ENCODE measurements around the gene MFSD8.

The MFSD8 gene

GRCh38 chr4:127888559-127888958 is 76.4 kb downstream of the MFSD8 start:
- TF ChIP-seq CTCF (conservative IDR thresholded peaks at IDR 0.05) (no peak), ZFX (IDR thresholded peaks at IDR 0.05) (no peak)

GRCh38 chr4:127881563-127881864 is 83.5 kb downstream of the MFSD8 start:
- peak overlapping the region; percentile 91 for H3K27ac ChIP-seq
- TF ChIP-seq CTCF (conservative IDR thresholded peaks at IDR 0.05): no peak
- TF ChIP-seq ZFX (IDR thresholded peaks at IDR 0.05): no peak

More at GRCh38 chr4:127888559-127888958, 76.4 kb downstream of the MFSD8 start:
- no peak overlapping the region for H3K27ac ChIP-seq

- TF ChIP-seq CTCF (conservative IDR thresholded peaks at IDR 0.05): no peak
- TF ChIP-seq ZFX (IDR thresholded peaks at IDR 0.05): peak; percentile 74; the same call in 1 of the 2 replicates
- peak within 1 kb of the TSS; percentile 91 for H3K27ac ChIP-seq
Observed at GRCh38 chr4:127880763-127881562, 84.0 kb downstream of the MFSD8 start, which contains the start of gene PLK4. TSS of gene PLK4 (plus strand) at chr4:127880893. CDS start at chr4:127881135, 242 bp downstream.

- TF ChIP-seq CTCF (conservative IDR thresholded peaks at IDR 0.05) (no peak), ZFX (IDR thresholded peaks at IDR 0.05) (no peak)
- no peak overlapping the region for H3K27ac ChIP-seq
Observed at GRCh38 chr4:127875791-127876190, 89.2 kb downstream of the MFSD8 start.

- TF ChIP-seq CTCF (conservative IDR thresholded peaks at IDR 0.05): no peak
- no peak for TF ChIP-seq ZFX (IDR thresholded peaks at IDR 0.05)
- no peak overlapping the region for H3K27ac ChIP-seq
Observed at GRCh38 chr4:127870688-127871087, 94.3 kb downstream of the MFSD8 start.

GRCh38 chr4:127870281-127870680 is 94.7 kb downstream of the MFSD8 start:
- no peak overlapping the region for H3K27ac ChIP-seq
- no peak for TF ChIP-seq ZFX (IDR thresholded peaks at IDR 0.05)
- TF ChIP-seq CTCF (conservative IDR thresholded peaks at IDR 0.05): no peak

GRCh38 chr4:127868196-127868595 is 96.8 kb downstream of the MFSD8 start:
- no peak for TF ChIP-seq CTCF (conservative IDR thresholded peaks at IDR 0.05)
- no peak for TF ChIP-seq ZFX (IDR thresholded peaks at IDR 0.05)
- no peak overlapping the region for H3K27ac ChIP-seq
